Measurements from ENCODE around the gene ELP4.

Gene ELP4

GRCh38 chr11:31712851-31713250 lies 203.3 kb downstream of the ELP4 start:
- H4K20me1 ChIP-seq (ENCODE audit: insufficient read depth, low read length): no peaks in the 10 kb centered on the region
- H3K4me1 ChIP-seq (ENCODE audit: insufficient read depth, low read length, severe bottlenecking): no peaks in the 10 kb centered on the region
- no peak overlapping the region for H3K9ac ChIP-seq (ENCODE audit: low read length)
- H3K9me3 ChIP-seq (ENCODE audit: low read length): no peaks in the 10 kb centered on the region
- no peak overlapping the region for H3K27ac ChIP-seq (ENCODE audit: low read depth, low read length, poor library complexity, severe bottlenecking)
- no peak overlapping the region for H3K4me3 ChIP-seq (ENCODE audit: low read depth, low read length, poor library complexity, severe bottlenecking)
- H3K4me2 ChIP-seq (ENCODE audit: low read length): no peak overlapping the region
- TF ChIP-seq EZH2 (IDR thresholded peaks at IDR 0.05; ENCODE audit: borderline replicate concordance, low read length) (no peak), CTCF (IDR thresholded peaks at IDR 0.05; ENCODE audit: low read length) (no peak)
- H3K79me2 ChIP-seq (ENCODE audit: insufficient read depth, low read length): no peaks in the 10 kb centered on the region
- H3F3A ChIP-seq (ENCODE audit: insufficient read depth, low read length): no peaks in the 10 kb centered on the region
- no peaks in the 10 kb centered on the region for H3K27me3 ChIP-seq (ENCODE audit: insufficient read depth, low read length)
- H2AFZ ChIP-seq (ENCODE audit: low read length): no peak overlapping the region
- no peaks in the 10 kb centered on the region for H3K9me2 ChIP-seq (ENCODE audit: low read depth, low read length)
- no peaks in the 10 kb centered on the region for H3K36me3 ChIP-seq (ENCODE audit: insufficient read depth, low read length)

DNA sequence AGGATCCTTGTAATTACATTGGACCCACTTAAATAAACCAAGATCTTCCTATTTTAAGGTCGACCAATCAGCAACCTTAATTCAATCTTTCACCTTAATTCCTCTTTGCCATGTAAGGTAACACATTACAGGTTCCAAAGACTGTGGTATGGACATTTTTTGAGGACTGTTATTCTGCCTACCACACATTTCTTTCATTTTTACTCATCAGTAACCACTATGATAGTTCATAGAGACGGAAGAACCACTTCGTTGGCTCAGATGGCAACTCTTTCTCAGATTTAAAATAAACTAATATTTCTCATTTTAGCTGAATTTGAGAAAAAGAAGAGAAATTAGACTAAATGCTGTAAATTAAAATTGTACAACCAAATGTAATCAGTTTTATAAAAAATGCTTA lies 205.3 kb downstream of the ELP4 start:
- Histone ChIP-seq H3K27me3 (ENCODE audit: insufficient read depth, low read length) (no peaks in the 10 kb centered on the region), H3K9me2 (ENCODE audit: low read depth, low read length) (no peaks in the 10 kb centered on the region), H3K9me3 (ENCODE audit: low read length) (no peaks in the 10 kb centered on the region), H3K36me3 (ENCODE audit: insufficient read depth, low read length) (no peaks in the 10 kb centered on the region), H3K79me2 (ENCODE audit: insufficient read depth, low read length) (no peaks in the 10 kb centered on the region), H3K4me2 (ENCODE audit: low read length) (no peak overlapping the region), H3K9ac (ENCODE audit: low read length) (no peak overlapping the region), H3K27ac (ENCODE audit: low read depth, low read length, poor library complexity, severe bottlenecking) (no peak overlapping the region), H3K4me1 (ENCODE audit: insufficient read depth, low read length, severe bottlenecking) (no peaks in the 10 kb centered on the region), H3F3A (ENCODE audit: insufficient read depth, low read length) (no peaks in the 10 kb centered on the region), H2AFZ (ENCODE audit: low read length) (no peak overlapping the region), H4K20me1 (ENCODE audit: insufficient read depth, low read length) (no peaks in the 10 kb centered on the region), H3K4me3 (ENCODE audit: low read depth, low read length, poor library complexity, severe bottlenecking) (no peak overlapping the region)
- TF ChIP-seq CTCF (IDR thresholded peaks at IDR 0.05; ENCODE audit: low read length) (no peak), EZH2 (IDR thresholded peaks at IDR 0.05; ENCODE audit: borderline replicate concordance, low read length) (no peak)

DNA sequence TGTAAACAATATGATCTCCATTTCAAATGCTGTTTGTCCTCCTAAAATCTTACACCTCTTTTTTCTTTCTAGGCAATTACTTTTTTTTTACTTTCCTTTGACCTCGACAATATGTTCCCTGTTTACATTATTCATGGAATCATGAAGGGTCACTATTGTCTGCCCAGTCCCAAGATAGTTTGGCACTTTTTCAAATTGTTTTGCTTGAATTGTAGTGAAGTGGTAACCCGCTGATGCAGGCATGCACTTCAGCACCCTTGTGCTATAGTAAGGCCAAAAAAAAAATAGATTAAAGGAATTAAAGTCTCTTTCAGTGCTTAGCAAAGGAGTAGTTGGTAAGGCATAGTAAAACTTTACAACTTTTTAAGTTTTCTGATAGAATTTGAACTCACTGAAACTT lies 210.7 kb downstream of the ELP4 start:
- TF ChIP-seq CTCF (IDR thresholded peaks at IDR 0.05; ENCODE audit: low read length): no peak
- TF ChIP-seq EZH2 (IDR thresholded peaks at IDR 0.05; ENCODE audit: borderline replicate concordance, low read length): no peak
- Histone ChIP-seq H3K9me3 (ENCODE audit: low read length) (no peaks in the 10 kb centered on the region), H3K9me2 (ENCODE audit: low read depth, low read length) (no peaks in the 10 kb centered on the region), H3K36me3 (ENCODE audit: insufficient read depth, low read length) (no peaks in the 10 kb centered on the region), H2AFZ (ENCODE audit: low read length) (no peak overlapping the region), H3K4me3 (ENCODE audit: low read depth, low read length, poor library complexity, severe bottlenecking) (no peak overlapping the region), H3K9ac (ENCODE audit: low read length) (no peak overlapping the region), H3K27ac (ENCODE audit: low read depth, low read length, poor library complexity, severe bottlenecking) (no peak overlapping the region), H3K4me2 (ENCODE audit: low read length) (no peak overlapping the region), H3K4me1 (ENCODE audit: insufficient read depth, low read length, severe bottlenecking) (no peaks in the 10 kb centered on the region), H3F3A (ENCODE audit: insufficient read depth, low read length) (no peaks in the 10 kb centered on the region), H4K20me1 (ENCODE audit: insufficient read depth, low read length) (no peaks in the 10 kb centered on the region), H3K79me2 (ENCODE audit: insufficient read depth, low read length) (no peaks in the 10 kb centered on the region), H3K27me3 (ENCODE audit: insufficient read depth, low read length) (no peaks in the 10 kb centered on the region)
